T-cell (primary cell): Measurements from ENCODE around the gene SCAND1. TPM values are rescaled to one million over a fixed set of nuclear protein-coding genes. Genes with fewer than 3 reads are reported as not detected.
"Not testable (repeated sequence)": the region's sequence is repeated elsewhere in the genome, so short reads cannot be mapped to it uniquely, and the experiment has no call there.

Experiments used
- ATAC-seq, 4 experiments: fragments of 200-7000 bp in 3 of 4; fragments of 150-1000 bp in 1 of 4; cut with Tn5 transposase; replicated peaks in 1 of 4; 1 replicate in 3 of 4; 2 replicates in 1 of 4; pipeline ENCODE4 v1.10.0; 2021; ENCODE audit warnings: moderate library complexity in 3 of 4, mild to moderate bottlenecking in 2 of 4, moderate number of reproducible peaks in 1 of 4
- CTCF ChIA-PET, 2 donors: fragments of 300-600 bp; sonication (Branson Sonifier 250); formaldehyde crosslinking; loops; one replicate each; lab custom pipeline; 2022; ENCODE audit warnings: antibody characterized with exemption in 2 of 2; lab: Charles Lee
- POLR2A ChIA-PET, 2 donors: fragments of 300-600 bp; sonication (Branson Sonifier 250); formaldehyde crosslinking; loops; one replicate each; lab custom pipeline; 2022; ENCODE audit warnings: antibody characterized with exemption in 2 of 2; lab: Charles Lee
- DNase-seq, 35 experiments: peaks; one replicate each; pipeline versions ENCODE4 v3.0.0 to v3.0.0-alpha.2; 2013 to 2023
- H3K27ac ChIP-seq: one replicate; pipeline ENCODE4 v1.5.1; 2013; ENCODE audit warnings: low read length
- H3K27me3 ChIP-seq, 2 experiments: replicated peaks in 1 of 2; 1 replicate in 1 of 2; 2 replicates in 1 of 2; pipeline versions ENCODE4 v1.6.1 to v1.7.0; 2013; ENCODE audit warnings: low read length in 1 of 2, mixed read lengths in 1 of 2; ENCODE audit not compliant: control insufficient read depth in 2 of 2, insufficient read depth in 2 of 2; ENCODE audit errors: extremely low read depth in 1 of 2
- H3K36me3 ChIP-seq, 2 donors: 1 replicate in 1 of 2; 2 replicates in 1 of 2; pipeline versions ENCODE4 v1.6.1 to v1.7.0; 2013; ENCODE audit warnings: low read length in 1 of 2; ENCODE audit not compliant: control insufficient read depth in 2 of 2, insufficient read depth in 1 of 2; ENCODE audit errors: extremely low read depth in 1 of 2
- H3K4me1 ChIP-seq, 2 experiments: 1 replicate in 1 of 2; 2 replicates in 1 of 2; pipeline versions ENCODE4 v1.6.1 to v1.7.0; 2013; ENCODE audit warnings: low read length in 2 of 2, mixed read lengths in 1 of 2; ENCODE audit not compliant: insufficient read depth in 2 of 2, control insufficient read depth in 1 of 2; ENCODE audit errors: extremely low read depth in 1 of 2
- H3K4me3 ChIP-seq, 2 donors: 1 replicate in 1 of 2; 2 replicates in 1 of 2; pipeline versions ENCODE4 v1.5.1 to v1.7.0; 2013; ENCODE audit warnings: mild to moderate bottlenecking in 2 of 2, low read length in 1 of 2, moderate library complexity in 1 of 2; ENCODE audit not compliant: control insufficient read depth in 1 of 2; ENCODE audit errors: extremely low read depth in 1 of 2
- H3K9me3 ChIP-seq: 2 replicates; pipeline ENCODE4 v1.7.0; 2013
- H3K27ac Mint-ChIP-seq, 2 donors: one replicate each; pipeline ENCODE4 v1.8.0; 2020 to 2021; ENCODE audit warnings: mild to moderate bottlenecking in 2 of 2, mixed read lengths in 2 of 2
- H3K27me3 Mint-ChIP-seq, 2 donors: one replicate each; pipeline ENCODE4 v1.8.0; 2021 to 2022; ENCODE audit warnings: mixed read lengths in 2 of 2
- H3K36me3 Mint-ChIP-seq: one replicate; pipeline ENCODE4 v1.8.0; 2021; ENCODE audit warnings: mixed read lengths
- H3K4me1 Mint-ChIP-seq, 3 donors: one replicate each; pipeline ENCODE4 v1.8.0; 2020 to 2022; ENCODE audit warnings: mixed read lengths in 3 of 3, mild to moderate bottlenecking in 1 of 3
- H3K4me3 Mint-ChIP-seq, 3 donors: one replicate each; pipeline ENCODE4 v1.8.0; 2020 to 2022; ENCODE audit warnings: mild to moderate bottlenecking in 3 of 3, mixed read lengths in 3 of 3, moderate library complexity in 3 of 3
- H3K9me3 Mint-ChIP-seq, 3 donors: one replicate each; pipeline ENCODE4 v1.8.0; 2020 to 2022; ENCODE audit warnings: mixed read lengths in 3 of 3
- WGBS: methylation state at CpG from one replicate; pipeline ENCODE4 v1.1.5; 2013; ENCODE audit warnings: missing lambda C conversion rate; ENCODE audit not compliant: insufficient coverage; 5-methylcytosine and 5-hydroxymethylcytosine counted together
- total RNA-seq, 35 experiments: library from RNA in 6 of 35; stranded (reverse) in 6 of 35; fragments of 120-200 nt in 1 of 35; gene quantifications; one replicate each; pipeline versions ENCODE4 v1.2.1 to v1.2.4 and lab custom pipeline; 2013 to 2026

The SCAND1 gene
- total RNA-seq, 5 donors from 2014 or later (not counting 1 experiment from before 2014, with no cell fraction given): 50.0 to 78.8 (median 70.8) TPM

- no peak overlapping the region for H3K4me3 Mint-ChIP-seq
These were observed 14.6 kb upstream of the SCAND1 start for GRCh38 chr20:35968930-35969329.

DNA sequence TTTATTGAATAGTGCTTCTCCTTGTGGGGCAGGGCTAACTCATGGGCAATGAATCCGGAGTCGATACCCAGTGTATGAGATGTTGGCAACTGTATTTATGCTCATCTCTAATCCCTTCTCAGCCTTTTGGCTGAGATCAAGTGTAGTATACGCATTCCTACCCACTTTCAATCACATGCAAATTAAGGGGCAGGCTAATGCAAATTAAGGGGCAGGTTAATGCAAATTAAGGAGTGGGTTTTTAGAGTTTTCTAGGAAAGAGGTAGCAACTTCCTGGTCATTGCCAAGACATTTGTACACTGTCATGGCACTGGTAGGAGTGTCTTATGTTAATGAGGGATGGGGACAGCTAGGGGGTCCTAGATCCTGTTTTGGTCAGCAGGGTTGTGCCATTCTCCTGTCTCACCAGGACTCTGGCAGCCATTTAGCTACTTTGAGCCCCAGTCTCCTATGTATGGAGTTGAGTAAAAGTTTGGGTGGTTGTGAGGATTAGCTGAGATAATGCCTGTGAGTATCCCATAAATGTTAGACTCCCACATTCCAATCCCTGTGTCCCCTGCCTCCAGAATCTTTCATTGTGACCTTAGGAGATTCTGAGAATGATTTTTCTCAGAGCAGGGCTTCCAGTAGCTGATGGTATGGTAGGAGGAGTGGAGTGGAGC lies 13.8 kb upstream of the SCAND1 start, which contains the start of gene CNBD2:
TSS of gene CNBD2 (plus strand) at position 612 of the 662 bp plus-strand sequence. CDS start 173 bp downstream, outside the sequence.
- DNase-seq: no peak
- Histone ChIP-seq H3K27ac (no peak within 1 kb of the TSS), H3K4me1 (no peaks in the 10 kb centered on the region), H3K27me3 (peaks cover 0 to 3% of the 10 kb centered on the region in 2 experiments), H3K9me3 (no peaks in the 10 kb centered on the region), H3K36me3 (no peaks in the 10 kb centered on the region), H3K4me3 (no peak within 1 kb of the TSS)
- Mint-ChIP-seq H3K27me3 (no peaks in the 10 kb centered on the region), H3K27ac (no peak within 1 kb of the TSS), H3K4me1 (peaks cover 3 to 5% (median 3%) of the 10 kb centered on the region in 3 donors), H3K4me3 (no peak within 1 kb of the TSS), H3K36me3 (no peaks in the 10 kb centered on the region), H3K9me3 (no peaks in the 10 kb centered on the region)
- ChIA-PET POLR2A (no interaction called here), CTCF (interaction anchor here in 1 of 2 donors (0.5 kb wide), 1 partner anchor 986 kb away, joined by 4 read pairs; no protein-coding TSS in a partner anchor)
- no peak for ATAC-seq
- no CpG with 5 or more reads among the region's 3 CpGs for WGBS

More at GRCh38 chr20:35968930-35969329, 14.6 kb upstream of the SCAND1 start:
- no peak for DNase-seq
- no peak for ATAC-seq
- ChIA-PET CTCF (no interaction called here), POLR2A (no interaction called here)
- no peaks in the 10 kb centered on the region for H3K9me3 Mint-ChIP-seq
- H3K36me3 Mint-ChIP-seq: no peaks in the 10 kb centered on the region
- Histone ChIP-seq H3K9me3 (no peaks in the 10 kb centered on the region), H3K4me1 (no peaks in the 10 kb centered on the region), H3K27me3 (peaks cover 0 to 3% of the 10 kb centered on the region in 2 experiments), H3K36me3 (no peaks in the 10 kb centered on the region), H3K27ac (no peak overlapping the region), H3K4me3 (no peak overlapping the region)
- H3K4me1 Mint-ChIP-seq: peaks cover 3 to 5% (median 3%) of the 10 kb centered on the region in 3 donors
- no peak overlapping the region for H3K27ac Mint-ChIP-seq
- no CpG with 5 or more reads among the region's 1 CpG for WGBS
- H3K27me3 Mint-ChIP-seq: no peaks in the 10 kb centered on the region

- Histone ChIP-seq H3K9me3 (no peaks in the 10 kb centered on the region), H3K4me3 (no peak overlapping the region), H3K36me3 (no peaks in the 10 kb centered on the region), H3K4me1 (no peaks in the 10 kb centered on the region), H3K27me3 (peaks cover 0 to 8% of the 10 kb centered on the region in 2 experiments), H3K27ac (no peak overlapping the region)
- CTCF ChIA-PET: interaction anchor here in 1 of 2 donors (0.5 kb wide), 1 partner anchor 30 kb away, joined by 5 read pairs; no protein-coding TSS in a partner anchor
- ATAC-seq: no peak
- Mint-ChIP-seq H3K27me3 (no peaks in the 10 kb centered on the region), H3K9me3 (peaks cover 0 to 6% (median 0%) of the 10 kb centered on the region in 3 donors), H3K4me3 (no peak overlapping the region), H3K4me1 (peaks cover 3 to 5% (median 3%) of the 10 kb centered on the region in 3 donors), H3K27ac (no peak overlapping the region), H3K36me3 (no peaks in the 10 kb centered on the region)
- WGBS: 100% methylated on average over 1 of the region's 4 CpGs
- DNase-seq: no peak
- POLR2A ChIA-PET: interaction anchor here in 1 of 2 donors (0.6 kb wide), 1 partner anchor 141 kb away, joined by 3 read pairs; no protein-coding TSS in a partner anchor
These were observed 9.6 kb upstream of the SCAND1 start for GRCh38 chr20:35963878-35964277.

DNA sequence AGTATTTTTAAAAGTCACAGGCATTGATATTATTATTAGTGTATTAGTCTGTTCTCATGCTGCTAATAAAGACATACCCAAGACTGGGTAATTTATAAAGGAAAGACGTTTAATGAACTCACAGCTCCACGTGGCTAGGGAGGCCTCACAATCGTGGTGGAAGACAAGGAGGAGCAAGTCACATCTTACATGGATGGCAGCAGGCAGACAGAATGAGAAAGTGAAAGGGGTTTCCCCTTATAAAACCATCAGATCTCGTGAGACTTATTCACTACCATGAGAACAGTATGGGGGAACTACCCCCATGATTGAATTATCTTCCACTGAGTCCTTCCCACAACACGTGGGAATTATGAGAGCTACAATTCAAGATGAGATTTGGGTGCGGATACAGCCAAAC lies 5.0 kb upstream of the SCAND1 start:
- H3K4me1 ChIP-seq: peaks cover 7 to 10% of the 10 kb centered on the region in 2 experiments
- CTCF ChIA-PET, DNase-seq, H3K27ac Mint-ChIP-seq, POLR2A ChIA-PET, H3K9me3 ChIP-seq, H3K27me3 Mint-ChIP-seq, H3K9me3 Mint-ChIP-seq, ATAC-seq, H3K4me3 ChIP-seq, H3K36me3 ChIP-seq, H3K36me3 Mint-ChIP-seq, H3K27me3 ChIP-seq, H3K27ac ChIP-seq, H3K4me3 Mint-ChIP-seq, H3K4me1 Mint-ChIP-seq: not testable (repeated sequence)
- no CpG with 5 or more reads among the region's 6 CpGs for WGBS

- H3K27me3 Mint-ChIP-seq: no peaks in the 10 kb centered on the region
- ChIA-PET CTCF (no interaction called here), POLR2A (no interaction called here)
- H3K9me3 Mint-ChIP-seq: peaks cover 0 to 6% (median 0%) of the 10 kb centered on the region in 3 donors
- DNase-seq (no peak), ATAC-seq (no peak)
- no peak overlapping the region for H3K27ac ChIP-seq
- H3K9me3 ChIP-seq: no peaks in the 10 kb centered on the region
- no peak overlapping the region for H3K4me3 ChIP-seq
- no peak overlapping the region for H3K27ac Mint-ChIP-seq
- peak overlapping the region in 2 of 3 donors; percentile 17 to 25 for H3K4me3 Mint-ChIP-seq
- no peaks in the 10 kb centered on the region for H3K36me3 ChIP-seq
- H3K4me1 Mint-ChIP-seq: peaks cover 18 to 20% (median 20%) of the 10 kb centered on the region in 3 donors
- H3K36me3 Mint-ChIP-seq: no peaks in the 10 kb centered on the region
- H3K4me1 ChIP-seq: peaks cover 14 to 29% of the 10 kb centered on the region in 2 experiments
- H3K27me3 ChIP-seq: peaks cover 0 to under 1% of the 10 kb centered on the region in 2 experiments
These were observed 2.3 kb upstream of the SCAND1 start for GRCh38 chr20:35956616-35957015.

- Histone ChIP-seq H3K27ac (peak overlapping the region; percentile 92), H3K27me3 (no peaks in the 10 kb centered on the region), H3K4me3 (peak overlapping the region; percentile 82 to 87), H3K9me3 (no peaks in the 10 kb centered on the region), H3K4me1 (peaks cover 14 to 29% of the 10 kb centered on the region in 2 experiments), H3K36me3 (no peaks in the 10 kb centered on the region)
- POLR2A ChIA-PET: interaction anchor here in 1 of 2 donors (0.7 to 1.7 kb wide), 5 partner anchors 16 to 213 kb away, joined by 3 to 5 read pairs (median 4); partner anchors contain the start of genes PHF20 and RBM39
- Mint-ChIP-seq H3K36me3 (no peaks in the 10 kb centered on the region), H3K27ac (peak overlapping the region; percentile 99 to 100), H3K9me3 (peaks cover 0 to 6% (median 0%) of the 10 kb centered on the region in 3 donors), H3K4me3 (peak overlapping the region; percentile 95 to 99 (median 99)), H3K27me3 (no peaks in the 10 kb centered on the region), H3K4me1 (peaks cover 20 to 23% (median 21%) of the 10 kb centered on the region in 3 donors)
- 1% methylated on average over 15 of the region's 19 CpGs for WGBS
- CTCF ChIA-PET: interaction anchor here (0.7 to 2.4 kb wide), 9 partner anchors 12 to 1140 kb away, joined by 3 to 16 read pairs (median 4); partner anchors contain the start of genes CEP250 (in 1 of the 2), PHF20 (in 1 of the 2) and RBL1 (in 1 of the 2)
- peak in 2 of 4 experiments; percentile 1 to 2 for ATAC-seq
- DNase-seq: peak in 31 of 35 experiments; percentile 6 to 69 (median 45)
These were observed 577 bp upstream of the SCAND1 start for GRCh38 chr20:35954907-35955251.
